IPS-15b (cell line): ENCODE data around the gene MINDY1.
A peak's percentile ranks its signal among the peaks of the same experiment; 100 is the strongest.

ENCODE experiments used
- H3K27me3 ChIP-seq: one replicate; pipeline ENCODE4 v1.6.1; 2013; ENCODE audit warnings: low read length; ENCODE audit not compliant: control insufficient read depth, insufficient read depth
- H3K36me3 ChIP-seq: one replicate; pipeline ENCODE4 v1.6.1; 2013; ENCODE audit warnings: low read length; ENCODE audit not compliant: control insufficient read depth, insufficient read depth
- H3K4me1 ChIP-seq: one replicate; pipeline ENCODE4 v1.6.1; 2013; ENCODE audit warnings: mild to moderate bottlenecking, low read length; ENCODE audit not compliant: control insufficient read depth, insufficient read depth
- H3K4me3 ChIP-seq: one replicate; pipeline ENCODE4 v1.5.1; 2013; ENCODE audit warnings: low read depth, low read length
- H3K9ac ChIP-seq: one replicate; pipeline ENCODE4 v1.6.1; 2013; ENCODE audit warnings: low read depth, mild to moderate bottlenecking, low read length
- H3K9me3 ChIP-seq: one replicate; pipeline ENCODE4 v1.6.1; 2013; ENCODE audit warnings: mild to moderate bottlenecking, low read length; ENCODE audit not compliant: control insufficient read depth, insufficient read depth

MINDY1 gene

DNA sequence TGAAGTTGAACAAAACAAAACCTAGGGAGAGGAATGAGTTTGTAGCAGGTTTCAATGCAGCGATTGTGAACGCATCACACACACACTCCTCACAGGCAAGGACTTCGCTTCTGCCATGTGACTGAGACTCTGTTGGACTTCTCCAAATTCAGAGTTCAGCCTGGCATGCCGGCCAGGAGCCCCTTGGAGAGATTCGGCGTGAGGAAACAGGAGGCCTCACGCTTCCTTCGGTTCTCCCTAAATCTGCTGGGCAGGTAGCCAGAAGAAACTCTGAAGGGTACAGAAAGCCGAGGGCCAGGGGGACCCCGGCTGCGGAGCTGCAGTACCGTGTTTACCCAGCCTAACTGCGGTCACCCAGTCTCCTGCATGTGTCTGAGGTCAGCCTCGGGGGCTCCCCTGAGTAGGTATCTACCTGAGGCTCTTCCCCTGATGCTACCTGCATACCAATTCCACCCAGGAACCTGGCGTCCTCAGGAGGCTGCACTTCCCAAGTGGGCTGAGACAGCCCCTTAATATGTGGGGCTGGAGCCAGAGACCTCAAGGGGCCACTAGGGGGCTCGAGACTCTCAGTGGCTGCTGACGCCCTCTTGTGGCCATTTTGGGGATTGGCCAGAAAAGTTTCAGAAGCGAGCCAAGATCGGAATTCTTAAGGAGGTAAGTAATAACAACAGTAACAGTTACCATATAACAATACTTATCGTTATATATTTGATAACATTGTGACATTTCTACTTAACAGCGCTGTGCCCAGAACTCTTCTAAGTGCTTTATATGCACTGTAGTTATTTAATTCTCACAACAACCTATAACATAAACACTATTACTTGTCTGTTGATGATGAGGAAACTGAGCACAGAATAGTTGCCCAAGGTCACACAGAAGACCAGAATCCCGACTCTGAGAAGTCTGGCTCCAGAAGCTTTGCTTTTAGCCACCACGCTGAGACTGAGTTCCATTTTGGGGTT, 27.3 kb downstream of the MINDY1 start:
- Histone ChIP-seq H3K4me1 (peaks cover 37% of the 10 kb centered on the region), H3K36me3 (no peaks in the 10 kb centered on the region), H3K27me3 (no peaks in the 10 kb centered on the region), H3K4me3 (no peak overlapping the region), H3K9ac (no peak overlapping the region), H3K9me3 (no peaks in the 10 kb centered on the region)

DNA sequence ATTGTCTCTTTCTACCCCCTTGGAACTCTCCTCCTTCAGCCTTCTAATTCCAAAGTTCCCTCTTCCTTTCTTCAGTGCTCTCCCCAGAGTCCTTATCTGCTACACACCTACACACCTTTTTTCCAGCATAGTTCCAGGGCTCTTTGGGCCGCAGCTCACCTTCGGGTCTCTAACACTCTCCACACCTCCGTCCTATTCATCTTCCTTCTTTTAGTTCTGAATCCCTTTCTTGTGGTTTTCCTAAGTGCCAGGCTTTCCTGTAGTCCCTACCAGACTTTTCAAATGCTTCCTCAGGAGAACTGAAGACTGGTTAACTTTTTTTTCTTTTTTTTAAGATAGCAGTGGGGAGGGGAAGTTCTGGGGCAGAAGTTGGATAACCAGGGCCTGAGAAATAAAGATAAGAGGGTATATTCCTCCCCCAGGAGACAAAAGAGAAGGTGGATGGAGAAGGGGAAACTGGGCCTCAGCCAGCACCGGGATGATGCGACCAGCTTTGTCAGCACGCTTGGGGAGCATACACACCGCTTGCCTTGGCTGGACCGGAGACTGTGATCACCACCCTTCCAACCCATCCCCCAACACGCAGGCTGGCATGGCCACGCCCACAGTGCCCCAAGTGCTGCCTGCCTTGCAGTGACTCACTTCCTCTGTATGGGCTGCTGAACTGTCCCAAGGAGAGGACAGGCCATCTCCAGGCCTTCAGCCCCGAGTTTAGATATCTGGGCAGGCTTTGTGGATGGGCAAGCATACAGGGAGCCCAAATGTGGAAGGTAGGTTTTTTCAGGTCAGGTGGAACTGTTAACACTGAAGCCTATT, 29.6 kb downstream of the MINDY1 start:
- H3K27me3 ChIP-seq: no peaks in the 10 kb centered on the region
- H3K9ac ChIP-seq: no peak overlapping the region
- H3K36me3 ChIP-seq: no peaks in the 10 kb centered on the region
- H3K9me3 ChIP-seq: no peaks in the 10 kb centered on the region
- H3K4me1 ChIP-seq: peaks cover 46% of the 10 kb centered on the region
- H3K4me3 ChIP-seq: no peak overlapping the region

DNA sequence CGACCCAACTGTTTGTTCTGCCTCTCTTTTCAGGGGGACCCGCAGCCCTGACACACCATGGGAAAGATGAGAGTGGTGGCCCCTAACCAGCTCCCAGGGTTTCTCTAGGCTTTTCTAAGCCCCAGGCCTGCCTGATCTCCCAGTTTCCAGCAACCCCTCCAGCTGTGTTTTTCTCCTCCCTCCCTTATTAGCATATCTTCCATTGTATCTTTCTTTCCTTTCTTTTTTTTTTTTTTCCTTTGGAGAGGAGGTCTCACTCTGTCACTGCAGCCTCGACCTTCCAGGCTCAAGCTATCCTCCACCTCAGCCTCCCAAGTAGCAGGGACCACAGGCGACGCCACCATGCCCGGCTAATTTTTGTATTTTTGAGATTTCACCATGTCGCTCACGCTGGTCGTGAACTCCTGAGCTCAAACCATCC, 30.3 kb downstream of the MINDY1 start:
- H3K36me3 ChIP-seq: no peaks in the 10 kb centered on the region
- H3K4me1 ChIP-seq: peaks cover 43% of the 10 kb centered on the region
- no peaks in the 10 kb centered on the region for H3K9me3 ChIP-seq
- no peak overlapping the region for H3K9ac ChIP-seq
- H3K27me3 ChIP-seq: no peaks in the 10 kb centered on the region
- no peak overlapping the region for H3K4me3 ChIP-seq

DNA sequence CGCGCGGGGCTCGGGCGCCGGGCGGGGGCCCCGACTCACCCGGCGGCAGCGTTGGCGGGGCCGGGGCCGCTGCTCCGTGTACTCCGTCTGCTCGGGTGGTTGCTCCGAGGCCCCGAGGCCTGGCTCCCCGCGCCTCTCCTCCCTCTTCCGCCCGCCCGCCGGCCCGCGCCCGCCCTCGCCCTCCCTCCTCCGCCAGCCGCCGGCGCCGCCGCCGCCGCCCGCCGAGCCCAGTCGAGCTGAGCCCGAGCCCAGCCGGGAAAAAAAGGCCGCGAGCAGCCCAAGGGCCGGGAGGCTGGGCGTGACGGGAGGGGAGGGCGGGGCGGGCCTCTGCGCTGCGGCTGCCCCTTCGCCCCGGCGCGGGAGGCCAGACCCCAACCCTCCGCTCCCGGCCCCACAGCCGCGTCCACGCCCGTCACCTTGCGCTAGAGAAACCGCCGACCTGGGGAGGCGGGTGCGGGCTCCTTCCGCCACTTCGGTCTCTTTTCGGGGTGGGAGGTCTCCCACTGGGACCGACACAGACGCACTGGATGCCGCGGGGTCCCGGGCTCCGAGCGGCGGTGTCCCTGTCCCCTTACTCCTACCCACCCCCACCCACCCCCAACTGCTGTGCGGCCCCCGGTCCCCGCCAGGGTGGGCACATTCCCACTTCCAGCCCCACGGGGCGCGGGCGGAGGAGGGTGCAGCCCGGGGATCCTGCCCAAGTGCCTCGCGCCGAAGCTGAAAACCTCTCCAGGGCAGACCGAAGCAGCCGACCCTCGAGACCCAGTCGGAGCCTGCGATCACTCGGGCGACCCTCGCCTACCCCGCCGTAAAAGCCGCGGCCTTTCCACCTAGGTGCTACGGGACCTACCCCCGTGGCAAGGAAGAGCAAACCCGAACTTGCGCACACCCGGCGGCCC, 31.9 kb downstream of the MINDY1 start, which contains the start of gene CERS2:
TSS of gene CERS2 (minus strand) at position 256 of the 899 bp plus-strand sequence. CDS start 5,745 bp downstream, outside the sequence.
- peak within 1 kb of the TSS; percentile 85 for H3K4me3 ChIP-seq
- H3K9me3 ChIP-seq: no peaks in the 10 kb centered on the region
- no peaks in the 10 kb centered on the region for H3K36me3 ChIP-seq
- H3K9ac ChIP-seq: peak within 1 kb of the TSS; percentile 48
- peaks cover 51% of the 10 kb centered on the region for H3K4me1 ChIP-seq
- no peaks in the 10 kb centered on the region for H3K27me3 ChIP-seq

DNA sequence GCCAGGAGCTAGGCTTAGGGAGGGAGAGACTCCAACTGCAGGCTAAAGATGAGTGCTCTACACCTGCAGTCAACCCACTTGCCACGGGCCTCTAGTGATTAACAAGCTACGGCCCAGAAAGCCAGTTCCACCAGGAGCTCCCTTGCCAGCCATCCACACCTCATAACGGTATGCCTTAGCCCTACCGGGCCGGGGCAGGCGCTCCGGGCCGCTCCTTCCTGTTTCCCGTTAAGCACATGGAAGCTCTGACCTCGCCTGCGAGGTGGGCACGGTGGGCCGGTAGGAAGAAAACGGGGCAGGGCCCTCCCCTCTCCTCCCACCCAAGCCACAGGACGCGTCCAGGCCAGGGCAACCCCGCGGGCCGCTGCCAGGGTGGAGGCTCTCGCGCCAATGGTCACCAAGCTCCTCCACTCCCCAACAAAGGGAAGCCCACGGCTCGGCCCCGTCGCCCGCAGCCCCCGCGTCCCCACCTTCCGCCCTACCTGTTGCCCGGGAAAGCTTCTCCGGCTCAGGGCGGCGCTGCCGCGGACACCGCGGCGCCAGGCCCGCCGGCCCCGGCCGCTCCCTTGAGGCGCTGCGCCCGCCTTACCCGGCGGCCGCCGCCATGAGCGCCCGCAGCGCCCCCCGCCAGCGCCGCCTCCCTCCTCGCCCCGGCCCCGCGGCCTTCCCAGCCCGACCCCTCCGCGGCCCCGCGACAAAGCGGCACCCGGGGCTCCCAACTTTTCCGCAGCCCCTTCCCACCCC, 32.7 kb downstream of the MINDY1 start:
- Histone ChIP-seq H3K4me1 (peaks cover 51% of the 10 kb centered on the region), H3K9me3 (no peaks in the 10 kb centered on the region), H3K36me3 (peaks cover 6% of the 10 kb centered on the region), H3K4me3 (peak overlapping the region; percentile 85), H3K27me3 (no peaks in the 10 kb centered on the region), H3K9ac (peak overlapping the region; percentile 48)

DNA sequence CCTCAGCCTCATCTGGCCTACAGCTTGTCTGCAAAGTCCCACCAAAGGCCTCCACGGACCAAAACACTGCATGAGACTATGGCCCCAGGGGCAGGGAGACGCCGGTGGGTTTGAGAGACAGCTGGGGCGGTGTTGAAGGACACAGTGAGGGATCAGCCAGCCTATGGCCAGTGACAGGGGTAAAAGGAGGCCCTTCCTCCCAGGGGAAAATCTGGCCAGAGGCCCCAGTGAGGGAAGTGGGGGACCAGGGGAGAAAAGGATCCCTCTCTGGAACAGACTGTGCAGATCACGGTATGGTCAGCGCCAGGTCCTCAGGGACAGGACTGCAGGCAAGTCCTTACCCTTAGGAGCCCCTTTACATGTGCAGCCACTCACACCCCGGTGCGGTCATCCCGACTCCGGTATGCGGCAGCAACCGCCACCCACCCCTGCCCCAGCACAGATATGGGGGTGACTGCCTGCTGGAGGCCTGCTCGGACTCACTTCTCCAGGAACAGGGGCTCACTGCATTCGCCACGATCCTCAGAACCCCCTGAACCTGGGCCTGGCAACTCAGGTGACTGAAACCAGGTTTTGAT, 33.4 kb downstream of the MINDY1 start:
- Histone ChIP-seq H3K9me3 (no peaks in the 10 kb centered on the region), H3K36me3 (peaks cover 13% of the 10 kb centered on the region), H3K9ac (peak overlapping the region; percentile 48), H3K4me3 (peak overlapping the region; percentile 85), H3K4me1 (peaks cover 49% of the 10 kb centered on the region), H3K27me3 (no peaks in the 10 kb centered on the region)

DNA sequence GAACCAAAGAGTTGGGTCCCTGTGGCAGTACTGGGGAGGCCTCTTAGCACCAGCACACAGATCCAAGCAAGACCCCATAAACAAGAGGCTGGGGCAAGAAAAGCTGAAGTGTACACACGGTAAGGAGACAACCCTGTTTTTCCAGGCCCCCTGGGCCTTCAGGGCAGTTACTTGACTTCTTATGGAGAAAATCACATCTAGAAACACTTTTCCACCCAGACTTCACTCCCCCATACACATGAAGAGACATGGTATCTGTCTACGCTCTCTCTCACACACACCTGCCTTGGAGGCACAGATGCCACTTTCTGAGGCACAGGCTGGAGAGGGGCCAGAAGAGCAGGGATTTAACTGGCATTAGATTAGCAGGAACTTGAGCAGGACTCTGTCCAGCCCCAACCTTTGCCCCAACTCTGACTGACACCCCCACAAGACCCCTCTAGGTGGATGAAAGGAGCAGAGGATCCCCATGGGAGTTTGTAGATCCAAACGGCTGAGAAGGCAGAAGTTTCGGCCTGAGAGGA, 34.2 kb downstream of the MINDY1 start:
- peaks cover 21% of the 10 kb centered on the region for H3K36me3 ChIP-seq
- H3K4me1 ChIP-seq: peaks cover 47% of the 10 kb centered on the region
- H3K9ac ChIP-seq: peak overlapping the region; percentile 48
- H3K27me3 ChIP-seq: no peaks in the 10 kb centered on the region
- peak overlapping the region; percentile 85 for H3K4me3 ChIP-seq
- no peaks in the 10 kb centered on the region for H3K9me3 ChIP-seq

DNA sequence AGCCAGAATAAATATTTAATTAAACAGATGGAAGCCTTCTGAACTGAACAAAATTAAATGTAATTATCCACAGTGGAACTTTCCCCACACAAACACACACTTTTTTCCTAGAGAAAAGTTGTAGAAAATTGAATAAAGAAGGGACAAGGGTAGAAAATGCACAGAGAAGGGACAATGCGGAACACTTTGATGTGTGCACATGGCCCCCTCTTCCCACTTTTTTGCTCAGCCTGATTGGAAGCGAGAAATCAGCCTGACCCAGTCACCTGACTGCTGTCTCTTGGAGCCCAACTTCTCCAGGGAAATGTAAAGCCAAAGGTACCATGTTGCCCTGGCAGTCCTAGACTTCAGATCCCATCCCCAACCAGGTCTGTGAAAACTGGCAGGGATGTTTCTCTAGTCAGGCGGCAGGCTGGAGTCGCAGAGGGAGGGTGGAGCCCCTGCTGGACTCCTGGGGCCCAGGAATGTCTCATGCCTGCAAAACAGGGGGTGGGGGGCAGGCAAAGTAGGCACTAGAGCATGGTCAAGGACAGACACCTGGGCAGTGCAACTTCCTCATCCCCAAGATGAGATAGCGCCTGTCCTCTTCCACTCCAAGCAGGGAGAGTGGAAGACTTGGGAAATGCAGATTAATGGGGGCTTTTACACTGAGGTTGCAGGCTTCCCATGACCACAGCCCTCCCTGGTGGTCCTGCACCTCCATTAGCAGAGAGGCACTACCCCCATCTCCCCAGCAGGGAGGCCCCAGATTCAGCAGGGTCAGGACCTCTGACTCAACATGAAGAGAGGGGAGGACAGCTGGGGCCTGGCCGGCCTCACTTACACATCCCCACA, 34.9 kb downstream of the MINDY1 start:
- H3K4me3 ChIP-seq: peak overlapping the region; percentile 85
- no peaks in the 10 kb centered on the region for H3K27me3 ChIP-seq
- no peaks in the 10 kb centered on the region for H3K9me3 ChIP-seq
- peaks cover 28% of the 10 kb centered on the region for H3K36me3 ChIP-seq
- H3K4me1 ChIP-seq: peaks cover 40% of the 10 kb centered on the region
- H3K9ac ChIP-seq: peak overlapping the region; percentile 48

DNA sequence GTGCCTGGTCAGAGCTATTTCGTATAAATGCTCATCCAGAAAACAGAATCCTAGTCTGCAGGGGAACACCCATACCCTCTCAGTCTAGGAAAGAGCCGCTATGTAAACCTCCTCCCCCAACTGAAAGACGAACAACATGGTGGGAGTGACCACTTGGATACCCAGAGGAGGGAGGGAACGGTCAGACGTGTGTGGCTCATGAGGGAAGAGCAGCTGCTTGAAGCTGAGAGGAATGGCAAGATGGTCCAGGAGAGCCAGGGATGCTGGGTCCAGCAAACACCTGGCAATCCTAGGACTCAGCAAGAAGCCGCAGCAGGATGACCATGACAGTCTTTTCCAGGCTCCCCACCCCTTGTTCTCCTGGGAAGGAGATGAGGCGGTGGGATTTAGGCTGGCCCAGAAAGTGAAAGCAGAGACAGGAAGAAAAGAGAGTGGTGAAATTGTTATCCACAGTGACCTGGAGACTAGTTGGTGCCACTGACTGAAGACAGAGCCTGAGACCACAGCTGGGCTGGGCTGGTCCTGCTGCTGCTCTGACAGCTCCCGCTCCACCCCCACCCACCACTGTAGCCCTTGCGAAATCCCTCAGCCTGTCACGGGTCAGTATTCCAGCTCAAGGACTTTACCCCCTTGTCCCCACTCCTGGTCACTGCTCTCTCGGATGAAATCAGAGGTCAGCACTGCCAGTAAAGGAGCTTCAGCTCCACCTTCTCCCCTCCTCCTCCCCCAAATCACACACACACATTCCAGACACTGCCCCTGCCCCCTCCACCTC, 35.7 kb downstream of the MINDY1 start:
- H3K4me1 ChIP-seq: peaks cover 34% of the 10 kb centered on the region
- peak overlapping the region; percentile 0 for H3K9ac ChIP-seq
- peaks cover 36% of the 10 kb centered on the region for H3K36me3 ChIP-seq
- H3K4me3 ChIP-seq: peak overlapping the region; percentile 33
- H3K9me3 ChIP-seq: no peaks in the 10 kb centered on the region
- H3K27me3 ChIP-seq: no peaks in the 10 kb centered on the region
